SK-N-SH (cell line): ENCODE measurements around the gene MRGPRX4.

Source experiments
- CTCF ChIP-seq: fragments of 200-600 bp; sonication (generic); IDR thresholded peaks from 2 replicates; pipeline ENCODE4 v1.6.1; 2017; ENCODE audit warnings: antibody characterized with exemption, mild to moderate bottlenecking, moderate library complexity
- FOXJ3 ChIP-seq: sonication (generic); formaldehyde crosslinking; IDR thresholded peaks from 2 replicates; pipeline ENCODE4 v1.5.1; 2020; ENCODE audit warnings: mild to moderate bottlenecking, missing genetic modification reagents
- JUND ChIP-seq: IDR thresholded peaks from 2 replicates; pipeline ENCODE4 v1.4.0; 2012
- MEF2A ChIP-seq: IDR thresholded peaks from 2 replicates; pipeline ENCODE4 v1.4.0; 2012; ENCODE audit warnings: low read depth, borderline replicate concordance
- MXI1 ChIP-seq: IDR thresholded peaks from 2 replicates; pipeline ENCODE4 v1.6.1; 2012; ENCODE audit warnings: mild to moderate bottlenecking, low read depth, low read length, improper control_type of control experiment
- RAD21 ChIP-seq: IDR thresholded peaks from 2 replicates; pipeline ENCODE4 v1.6.1; 2012; ENCODE audit warnings: mild to moderate bottlenecking, low read length
- RFX5 ChIP-seq: IDR thresholded peaks from 2 replicates; pipeline ENCODE4 v1.6.1; 2012; ENCODE audit warnings: mild to moderate bottlenecking, improper control_type of control experiment, low read length
- RXRA ChIP-seq: IDR thresholded peaks from 2 replicates; pipeline ENCODE4 v1.4.0; 2012; ENCODE audit warnings: low read depth, mild to moderate bottlenecking, borderline replicate concordance
- TAF1 ChIP-seq: IDR thresholded peaks from 2 replicates; pipeline ENCODE4 v1.6.1; 2012; ENCODE audit warnings: low read depth, mild to moderate bottlenecking, low read length, moderate library complexity, borderline replicate concordance
- TCF12 ChIP-seq: IDR thresholded peaks from 2 replicates; pipeline ENCODE4 v1.4.0; 2012
- TEAD4 ChIP-seq: IDR thresholded peaks from 2 replicates; pipeline ENCODE4 v1.4.0; 2012; ENCODE audit warnings: mild to moderate bottlenecking, borderline replicate concordance; ENCODE audit not compliant: insufficient read depth
- USF2 ChIP-seq: fragments of 150-350 bp; IDR thresholded peaks from 2 replicates; pipeline ENCODE4 v1.6.1; 2017; ENCODE audit warnings: antibody characterized with exemption, low read length, low read depth, borderline replicate concordance

- TF ChIP-seq TAF1: no peak
- TF ChIP-seq RFX5: no peak
- TF ChIP-seq USF2: no peak
- no peak for TF ChIP-seq MEF2A
- no peak for TF ChIP-seq MXI1
- no peak for TF ChIP-seq RXRA
- no peak for TF ChIP-seq CTCF
- no peak for TF ChIP-seq TEAD4
- no peak for TF ChIP-seq JUND
- no peak for TF ChIP-seq TCF12
- no peak for TF ChIP-seq RAD21
- no peak for TF ChIP-seq FOXJ3 (CRISPR knock-in tag)
These were observed 32.5 kb upstream of the MRGPRX4 start for GRCh38 chr11:18140145-18140544.
